Activated T-helper 17 cell treated with anti-CD3 and anti-CD28 coated beads, Interleukin-2, amount 50 U/mL, for 72 hours (primary cell): ENCODE results near the gene ATP10B. TPM values are rescaled to one million over a fixed set of nuclear protein-coding genes. Genes with fewer than 3 reads are reported as not detected.

Source experiments
- ATAC-seq: fragments of 150-1000 bp; cut with Tn5 transposase; replicated peaks from 2 replicates; pipeline ENCODE4 v1.10.0; 2021; ENCODE audit warnings: mild to moderate bottlenecking, moderate library complexity
- H3K27ac Mint-ChIP-seq: one replicate; pipeline ENCODE4 v1.8.0; 2022; ENCODE audit warnings: mixed read lengths
- H3K27me3 Mint-ChIP-seq: one replicate; pipeline ENCODE4 v1.8.0; 2022; ENCODE audit warnings: mixed read lengths
- H3K36me3 Mint-ChIP-seq: one replicate; pipeline ENCODE4 v1.8.0; 2022; ENCODE audit warnings: low read depth, mild to moderate bottlenecking, mixed read lengths
- H3K4me1 Mint-ChIP-seq: one replicate; pipeline ENCODE4 v1.8.0; 2022; ENCODE audit warnings: mixed read lengths
- H3K4me3 Mint-ChIP-seq: one replicate; pipeline ENCODE4 v1.8.0; 2022; ENCODE audit warnings: mild to moderate bottlenecking, mixed read lengths
- H3K9me3 Mint-ChIP-seq: one replicate; pipeline ENCODE4 v1.8.0; 2022; ENCODE audit warnings: mixed read lengths
- total RNA-seq, 2 donors: library from RNA; stranded (reverse); gene quantifications; one replicate each; pipeline ENCODE4 v1.2.3, GENCODE V29; 2022

Gene ATP10B
- total RNA-seq, 2 donors from 2014 or later, result not detected

- H3K4me3 Mint-ChIP-seq, result no peak overlapping the region
- H3K4me1 Mint-ChIP-seq, result no peaks in the 10 kb centered on the region
- H3K9me3 Mint-ChIP-seq, result no peaks in the 10 kb centered on the region
- no peak for ATAC-seq
- H3K27ac Mint-ChIP-seq, result no peak overlapping the region
- peaks cover 4% of the 10 kb centered on the region for H3K27me3 Mint-ChIP-seq
- no peaks in the 10 kb centered on the region for H3K36me3 Mint-ChIP-seq
These were observed 149.7 kb downstream of the ATP10B start for GRCh38 chr5:160702311-160702803.

GRCh38 chr5:160701403-160701802 lies 150.6 kb downstream of the ATP10B start:
- Mint-ChIP-seq H3K27ac (no peak overlapping the region), H3K4me1 (no peaks in the 10 kb centered on the region), H3K27me3 (peaks cover 4% of the 10 kb centered on the region), H3K4me3 (no peak overlapping the region), H3K36me3 (no peaks in the 10 kb centered on the region), H3K9me3 (no peaks in the 10 kb centered on the region)
- ATAC-seq, result no peak

- Mint-ChIP-seq H3K9me3 (no peaks in the 10 kb centered on the region), H3K27me3 (no peaks in the 10 kb centered on the region), H3K36me3 (no peaks in the 10 kb centered on the region), H3K27ac (no peak overlapping the region), H3K4me3 (no peak overlapping the region), H3K4me1 (no peaks in the 10 kb centered on the region)
- ATAC-seq, result no peak
These were observed 152.7 kb downstream of the ATP10B start for GRCh38 chr5:160699301-160699700.

- Mint-ChIP-seq H3K27ac (no peak overlapping the region), H3K4me3 (no peak overlapping the region), H3K9me3 (no peaks in the 10 kb centered on the region), H3K27me3 (no peaks in the 10 kb centered on the region), H3K4me1 (no peaks in the 10 kb centered on the region), H3K36me3 (no peaks in the 10 kb centered on the region)
- no peak for ATAC-seq
These were observed 154.7 kb downstream of the ATP10B start for GRCh38 chr5:160697281-160697680.

GRCh38 chr5:160694896-160695295 lies 157.1 kb downstream of the ATP10B start:
- no peaks in the 10 kb centered on the region for H3K9me3 Mint-ChIP-seq
- ATAC-seq, result no peak
- peaks cover 3% of the 10 kb centered on the region for H3K27me3 Mint-ChIP-seq
- no peak overlapping the region for H3K27ac Mint-ChIP-seq
- H3K4me1 Mint-ChIP-seq, result no peaks in the 10 kb centered on the region
- no peak overlapping the region for H3K4me3 Mint-ChIP-seq
- no peaks in the 10 kb centered on the region for H3K36me3 Mint-ChIP-seq

GRCh38 chr5:160693831-160694465 lies 158.1 kb downstream of the ATP10B start:
- ATAC-seq, result no peak
- H3K4me1 Mint-ChIP-seq, result no peaks in the 10 kb centered on the region
- no peak overlapping the region for H3K4me3 Mint-ChIP-seq
- H3K27me3 Mint-ChIP-seq, result peaks cover 6% of the 10 kb centered on the region
- no peak overlapping the region for H3K27ac Mint-ChIP-seq
- no peaks in the 10 kb centered on the region for H3K9me3 Mint-ChIP-seq
- H3K36me3 Mint-ChIP-seq, result no peaks in the 10 kb centered on the region

GRCh38 chr5:160692271-160692670 lies 159.7 kb downstream of the ATP10B start:
- Mint-ChIP-seq H3K4me1 (no peaks in the 10 kb centered on the region), H3K4me3 (no peak overlapping the region), H3K9me3 (no peaks in the 10 kb centered on the region), H3K36me3 (no peaks in the 10 kb centered on the region), H3K27me3 (peaks cover 10% of the 10 kb centered on the region), H3K27ac (no peak overlapping the region)
- ATAC-seq, result no peak

- Mint-ChIP-seq H3K4me3 (no peak overlapping the region), H3K27me3 (peaks cover 6% of the 10 kb centered on the region), H3K36me3 (no peaks in the 10 kb centered on the region), H3K4me1 (no peaks in the 10 kb centered on the region), H3K9me3 (no peaks in the 10 kb centered on the region), H3K27ac (no peak overlapping the region)
- ATAC-seq, result no peak
These were observed 166.3 kb downstream of the ATP10B start for GRCh38 chr5:160685695-160686094.

- H3K27ac Mint-ChIP-seq, result no peak overlapping the region
- H3K36me3 Mint-ChIP-seq, result no peaks in the 10 kb centered on the region
- no peaks in the 10 kb centered on the region for H3K9me3 Mint-ChIP-seq
- H3K27me3 Mint-ChIP-seq, result peaks cover 6% of the 10 kb centered on the region
- no peaks in the 10 kb centered on the region for H3K4me1 Mint-ChIP-seq
- no peak for ATAC-seq
- no peak overlapping the region for H3K4me3 Mint-ChIP-seq
These were observed 166.8 kb downstream of the ATP10B start for GRCh38 chr5:160685219-160685618.

- H3K36me3 Mint-ChIP-seq, result no peaks in the 10 kb centered on the region
- no peak overlapping the region for H3K4me3 Mint-ChIP-seq
- peaks cover 9% of the 10 kb centered on the region for H3K27me3 Mint-ChIP-seq
- H3K4me1 Mint-ChIP-seq, result no peaks in the 10 kb centered on the region
- no peaks in the 10 kb centered on the region for H3K9me3 Mint-ChIP-seq
- no peak overlapping the region for H3K27ac Mint-ChIP-seq
- no peak for ATAC-seq
These were observed 172.3 kb downstream of the ATP10B start for GRCh38 chr5:160679567-160680309.

- Mint-ChIP-seq H3K9me3 (no peaks in the 10 kb centered on the region), H3K4me1 (no peaks in the 10 kb centered on the region), H3K27me3 (peaks cover 12% of the 10 kb centered on the region), H3K27ac (no peak overlapping the region), H3K36me3 (no peaks in the 10 kb centered on the region), H3K4me3 (no peak overlapping the region)
- ATAC-seq, result no peak
These were observed 176.0 kb downstream of the ATP10B start for GRCh38 chr5:160675988-160676387.

GRCh38 chr5:160674901-160675300 lies 177.1 kb downstream of the ATP10B start:
- H3K4me3 Mint-ChIP-seq, result no peak overlapping the region
- no peak for ATAC-seq
- H3K4me1 Mint-ChIP-seq, result no peaks in the 10 kb centered on the region
- H3K27ac Mint-ChIP-seq, result no peak overlapping the region
- H3K9me3 Mint-ChIP-seq, result no peaks in the 10 kb centered on the region
- H3K27me3 Mint-ChIP-seq, result peaks cover 12% of the 10 kb centered on the region
- H3K36me3 Mint-ChIP-seq, result no peaks in the 10 kb centered on the region

GRCh38 chr5:160672521-160672920 lies 179.5 kb downstream of the ATP10B start:
- Mint-ChIP-seq H3K4me3 (no peak overlapping the region), H3K27ac (no peak overlapping the region), H3K36me3 (no peaks in the 10 kb centered on the region), H3K9me3 (no peaks in the 10 kb centered on the region), H3K4me1 (no peaks in the 10 kb centered on the region), H3K27me3 (peaks cover 12% of the 10 kb centered on the region)
- no peak for ATAC-seq

- H3K9me3 Mint-ChIP-seq, result no peaks in the 10 kb centered on the region
- no peaks in the 10 kb centered on the region for H3K36me3 Mint-ChIP-seq
- no peaks in the 10 kb centered on the region for H3K4me1 Mint-ChIP-seq
- peaks cover 6% of the 10 kb centered on the region for H3K27me3 Mint-ChIP-seq
- ATAC-seq, result no peak
- H3K4me3 Mint-ChIP-seq, result no peak overlapping the region
- H3K27ac Mint-ChIP-seq, result no peak overlapping the region
These were observed 183.7 kb downstream of the ATP10B start for GRCh38 chr5:160668356-160668755.

- Mint-ChIP-seq H3K4me3 (no peak overlapping the region), H3K9me3 (no peaks in the 10 kb centered on the region), H3K27me3 (peaks cover 6% of the 10 kb centered on the region), H3K36me3 (no peaks in the 10 kb centered on the region), H3K4me1 (no peaks in the 10 kb centered on the region), H3K27ac (no peak overlapping the region)
- no peak for ATAC-seq
These were observed 184.9 kb downstream of the ATP10B start for GRCh38 chr5:160667160-160667559.
